SU-DHL-6 (cell line): ENCODE measurements around the gene SLC4A8.

Experiments
- H2AFZ ChIP-seq: fragments of 200-600 bp; sonication (generic); 2 replicates; pipeline ENCODE4 v1.6.1; 2014; ENCODE audit warnings: low read depth, mild to moderate bottlenecking, moderate library complexity, mixed read lengths, antibody characterized with exemption, low read length; ENCODE audit not compliant: severe bottlenecking
- H3F3A ChIP-seq: fragments of 200-600 bp; shearing (Covaris generic); 2 replicates; pipeline ENCODE4 v1.6.0; 2016; ENCODE audit warnings: antibody characterized with exemption, mild to moderate bottlenecking; ENCODE audit not compliant: insufficient read depth
- H3K27ac ChIP-seq: fragments of 200-600 bp; sonication (generic); 2 replicates; pipeline ENCODE4 v1.5.1; 2016; ENCODE audit warnings: low read depth, mild to moderate bottlenecking, low read length, moderate library complexity, mixed read lengths
- H3K27me3 ChIP-seq: fragments of 200-600 bp; sonication (generic), shearing (Covaris generic); 2 replicates; pipeline ENCODE4 v1.6.0; 2014; ENCODE audit warnings: mild to moderate bottlenecking, low read length
- H3K36me3 ChIP-seq: fragments of 200-600 bp; sonication (generic); 2 replicates; pipeline ENCODE4 v1.6.1; 2014; ENCODE audit warnings: mild to moderate bottlenecking, low read length, mixed read lengths
- H3K4me2 ChIP-seq: fragments of 300-600, 200-600 bp; shearing (Covaris generic), sonication (generic); 2 replicates; pipeline ENCODE4 v1.6.0; 2014; ENCODE audit warnings: low read length, low read depth, mild to moderate bottlenecking; ENCODE audit not compliant: poor library complexity, severe bottlenecking
- H3K4me3 ChIP-seq: fragments of 200-600 bp; sonication (generic); 2 replicates; pipeline ENCODE4 v1.5.1; 2014; ENCODE audit warnings: antibody characterized with exemption, low read length, mild to moderate bottlenecking, mixed read lengths; ENCODE audit not compliant: insufficient read depth, poor library complexity, severe bottlenecking
- H3K79me2 ChIP-seq: fragments of 200-600 bp; sonication (generic); 2 replicates; pipeline ENCODE4 v1.6.1; 2014; ENCODE audit warnings: mild to moderate bottlenecking, low read length, moderate library complexity; ENCODE audit not compliant: insufficient read depth
- H3K9ac ChIP-seq: fragments of 200-600 bp; sonication (generic); 2 replicates; pipeline ENCODE4 v1.7.0; 2014; ENCODE audit warnings: mild to moderate bottlenecking, low read length
- H3K9me2 ChIP-seq: fragments of 200-600 bp; sonication (generic); replicated peaks from 2 replicates; pipeline ENCODE4 v1.6.1; 2014; ENCODE audit warnings: low read length; ENCODE audit not compliant: insufficient read depth
- H3K9me3 ChIP-seq: fragments of 200-600 bp; sonication (generic); 2 replicates; pipeline ENCODE4 v1.6.1; 2014; ENCODE audit warnings: low read length, mixed read lengths; ENCODE audit not compliant: insufficient read depth
- H4K20me1 ChIP-seq: fragments of 200-600 bp; sonication (generic); 2 replicates; pipeline ENCODE4 v1.6.1; 2014; ENCODE audit warnings: low read depth, mild to moderate bottlenecking, antibody characterized with exemption, low read length, moderate library complexity, mixed read lengths
- EZH2phosphoT487 ChIP-seq: fragments of 200-600 bp; sonication (generic), shearing (Covaris generic); conservative IDR thresholded peaks from 2 replicates; pipeline ENCODE4 v1.6.1; 2018; ENCODE audit warnings: mild to moderate bottlenecking, antibody characterized with exemption, low read length, moderate library complexity, mixed read lengths
- TF ChIP-seq, protein P1 (sequence below): fragments of 200-600 bp; sonication (generic); IDR thresholded peaks from one replicate; pipeline ENCODE4 v1.5.1; 2017; ENCODE audit warnings: antibody characterized with exemption, mild to moderate bottlenecking, low read length, moderate library complexity; ENCODE audit not compliant: insufficient read depth, poor library complexity, severe bottlenecking

SLC4A8 gene

DNA sequence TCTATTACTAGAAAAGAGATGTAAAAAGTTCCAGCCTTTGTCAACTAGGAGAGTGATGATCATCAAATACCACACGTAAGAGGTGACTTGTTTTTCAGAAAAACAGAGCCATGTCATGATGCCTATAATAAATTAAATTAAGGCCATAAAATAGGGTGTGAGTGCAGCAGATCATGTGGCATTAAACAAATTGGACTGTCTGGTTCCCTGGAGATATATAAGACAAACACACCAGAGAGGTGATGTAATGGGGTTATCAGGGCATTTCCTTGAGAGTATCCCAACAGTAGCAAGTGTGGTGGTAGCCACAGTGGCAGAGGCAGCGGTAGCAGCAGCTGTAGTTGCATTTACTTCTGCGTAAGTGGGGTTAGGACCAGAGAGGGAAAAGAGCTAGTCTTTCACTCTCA, 18.8 kb upstream of the SLC4A8 start:
- Histone ChIP-seq H2AFZ (no peak overlapping the region), H3K79me2 (no peaks in the 10 kb centered on the region), H3K9me3 (no peaks in the 10 kb centered on the region), H3K4me2 (no peak overlapping the region), H3F3A (no peaks in the 10 kb centered on the region), H3K9ac (no peak overlapping the region), H3K27me3 (no peaks in the 10 kb centered on the region), H3K36me3 (no peaks in the 10 kb centered on the region), H4K20me1 (no peaks in the 10 kb centered on the region), H3K27ac (no peak overlapping the region), H3K9me2 (no peaks in the 10 kb centered on the region), H3K4me3 (no peak overlapping the region)
- TF ChIP-seq, protein P1, sequence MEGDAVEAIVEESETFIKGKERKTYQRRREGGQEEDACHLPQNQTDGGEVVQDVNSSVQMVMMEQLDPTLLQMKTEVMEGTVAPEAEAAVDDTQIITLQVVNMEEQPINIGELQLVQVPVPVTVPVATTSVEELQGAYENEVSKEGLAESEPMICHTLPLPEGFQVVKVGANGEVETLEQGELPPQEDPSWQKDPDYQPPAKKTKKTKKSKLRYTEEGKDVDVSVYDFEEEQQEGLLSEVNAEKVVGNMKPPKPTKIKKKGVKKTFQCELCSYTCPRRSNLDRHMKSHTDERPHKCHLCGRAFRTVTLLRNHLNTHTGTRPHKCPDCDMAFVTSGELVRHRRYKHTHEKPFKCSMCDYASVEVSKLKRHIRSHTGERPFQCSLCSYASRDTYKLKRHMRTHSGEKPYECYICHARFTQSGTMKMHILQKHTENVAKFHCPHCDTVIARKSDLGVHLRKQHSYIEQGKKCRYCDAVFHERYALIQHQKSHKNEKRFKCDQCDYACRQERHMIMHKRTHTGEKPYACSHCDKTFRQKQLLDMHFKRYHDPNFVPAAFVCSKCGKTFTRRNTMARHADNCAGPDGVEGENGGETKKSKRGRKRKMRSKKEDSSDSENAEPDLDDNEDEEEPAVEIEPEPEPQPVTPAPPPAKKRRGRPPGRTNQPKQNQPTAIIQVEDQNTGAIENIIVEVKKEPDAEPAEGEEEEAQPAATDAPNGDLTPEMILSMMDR = no peak
- no peak for TF ChIP-seq EZH2phosphoT487

DNA sequence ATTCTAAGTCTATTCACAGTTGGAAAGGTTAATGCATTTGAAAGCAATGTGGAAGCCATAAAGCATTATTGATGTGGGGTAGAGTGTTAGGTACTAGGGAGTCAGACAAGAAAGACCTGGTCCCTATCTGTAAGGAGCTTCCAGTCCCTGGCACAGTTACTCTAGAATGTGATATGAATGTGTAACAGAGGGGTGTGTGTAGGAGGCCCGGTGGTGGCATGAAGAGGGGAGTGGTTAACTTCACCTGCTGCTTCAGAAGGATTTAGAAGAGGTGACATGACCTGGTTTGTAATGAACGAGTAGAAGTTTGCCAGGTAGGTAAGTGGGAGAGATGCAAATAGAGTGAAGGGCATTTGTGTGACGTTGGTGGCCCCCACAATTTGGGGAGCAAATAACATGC, 18.3 kb upstream of the SLC4A8 start:
- TF ChIP-seq, protein P1 = no peak
- TF ChIP-seq EZH2phosphoT487 = no peak
- no peaks in the 10 kb centered on the region for H3F3A ChIP-seq
- H3K9me2 ChIP-seq = no peaks in the 10 kb centered on the region
- H4K20me1 ChIP-seq = no peaks in the 10 kb centered on the region
- H3K79me2 ChIP-seq = no peaks in the 10 kb centered on the region
- H3K27ac ChIP-seq = no peak overlapping the region
- H3K9ac ChIP-seq = no peak overlapping the region
- H3K9me3 ChIP-seq = no peaks in the 10 kb centered on the region
- no peak overlapping the region for H2AFZ ChIP-seq
- H3K4me3 ChIP-seq = no peak overlapping the region
- H3K27me3 ChIP-seq = no peaks in the 10 kb centered on the region
- no peak overlapping the region for H3K4me2 ChIP-seq
- no peaks in the 10 kb centered on the region for H3K36me3 ChIP-seq

GRCh38 chr12:51406859-51407258, 17.8 kb upstream of the SLC4A8 start:
- H3K27me3 ChIP-seq = no peaks in the 10 kb centered on the region
- TF ChIP-seq, protein P1 = no peak
- TF ChIP-seq EZH2phosphoT487 = no peak
- no peaks in the 10 kb centered on the region for H3F3A ChIP-seq
- no peak overlapping the region for H3K4me3 ChIP-seq
- H3K9me2 ChIP-seq = no peaks in the 10 kb centered on the region
- no peak overlapping the region for H3K27ac ChIP-seq
- H2AFZ ChIP-seq = no peak overlapping the region
- no peaks in the 10 kb centered on the region for H4K20me1 ChIP-seq
- no peak overlapping the region for H3K4me2 ChIP-seq
- H3K36me3 ChIP-seq = no peaks in the 10 kb centered on the region
- no peaks in the 10 kb centered on the region for H3K79me2 ChIP-seq
- H3K9me3 ChIP-seq = no peaks in the 10 kb centered on the region
- H3K9ac ChIP-seq = no peak overlapping the region
